Esophagus muscularis mucosa (tissue), 4 donors: ENCODE measurements around the gene LSM10. TPM values are rescaled to one million over a fixed set of nuclear protein-coding genes. Genes with fewer than 3 reads are reported as not detected.

Experiments
- DNase-seq: peaks from one replicate; pipeline ENCODE4 v3.0.0-alpha.2; 2017; ENCODE audit errors: extremely low spot score
- H3K27ac ChIP-seq, 4 donors: fragments of 200-600 bp; sonication (generic); replicated peaks in 1 of 4; 1 replicate in 3 of 4; 2 replicates in 1 of 4; pipeline ENCODE4 v1.5.1; 2016 to 2019; ENCODE audit warnings: mild to moderate bottlenecking in 1 of 4
- H3K27me3 ChIP-seq, 4 donors: fragments of 200-600 bp; sonication (generic); one replicate each; pipeline versions ENCODE4 v1.5.1 to v1.6.0; 2016 to 2019
- H3K36me3 ChIP-seq, 4 donors: fragments of 200-600 bp; sonication (generic); one replicate each; pipeline ENCODE4 v1.5.1; 2016 to 2019
- H3K4me1 ChIP-seq, 4 donors: fragments of 200-600 bp; sonication (generic); one replicate each; pipeline ENCODE4 v1.5.1; 2016 to 2019
- H3K4me3 ChIP-seq, 4 donors: fragments of 200-600 bp; sonication (generic); 1 replicate in 2 of 4; 2 replicates in 2 of 4; pipeline ENCODE4 v1.5.1; 2016 to 2019; ENCODE audit warnings: mild to moderate bottlenecking in 4 of 4, moderate library complexity in 1 of 4
- H3K9me3 ChIP-seq, 4 donors: fragments of 200-600 bp; sonication (generic); 1 replicate in 3 of 4; 2 replicates in 1 of 4; pipeline ENCODE4 v1.5.1; 2016 to 2019
- EP300 ChIP-seq: sonication (generic); formaldehyde crosslinking; IDR thresholded peaks from one replicate; pipeline ENCODE4 v1.6.1; 2017; ENCODE audit warnings: antibody characterized with exemption
- POLR2A ChIP-seq: fragments of 450-650 bp; IDR thresholded peaks from one replicate; pipeline ENCODE4 v1.6.1; 2017; ENCODE audit warnings: antibody characterized with exemption, moderate library complexity, mild to moderate bottlenecking, low read depth
- POLR2AphosphoS5 ChIP-seq, 2 donors: sonication (generic); formaldehyde crosslinking; IDR thresholded peaks; one replicate each; pipeline ENCODE4 v1.6.1; 2017; ENCODE audit warnings: antibody characterized with exemption in 2 of 2
- WGBS: methylation state at CpG from one replicate; pipeline ENCODE4 v1.1.5; 2018; 5-methylcytosine and 5-hydroxymethylcytosine counted together
- intact Hi-C: fragments of 100-400 bp; cut with DNase I; formaldehyde crosslinking; loops from one replicate; pipeline ENCODE4 v1.15.1; 2023
- total RNA-seq, 4 donors: library from RNA; depleted of rRNA; stranded (reverse); fragments of >200 nt; gene quantifications; one replicate each; pipeline versions ENCODE4 v1.1.0 to v1.2.1, GENCODE V29; 2016
- TF ChIP-seq, protein P1 (sequence below), 3 experiments: fragments of 200-600 bp in 2 of 3; fragments of 450-650 bp in 1 of 3; sonication (generic) in 2 of 3; IDR thresholded peaks; one replicate each; pipeline ENCODE4 v1.5.1; 2017 to 2019; ENCODE audit warnings: antibody characterized with exemption in 3 of 3, mild to moderate bottlenecking in 2 of 3, moderate library complexity in 1 of 3

The LSM10 gene
- total RNA-seq, 4 donors from 2014 or later: 42.2 to 64.5 (median 59.5) TPM

GRCh38 chr1:36436821-36437220 is 39.1 kb upstream of the LSM10 start:
- no peaks in the 10 kb centered on the region for H3K27me3 ChIP-seq
- no peak for TF ChIP-seq EP300
- TF ChIP-seq, protein P1, sequence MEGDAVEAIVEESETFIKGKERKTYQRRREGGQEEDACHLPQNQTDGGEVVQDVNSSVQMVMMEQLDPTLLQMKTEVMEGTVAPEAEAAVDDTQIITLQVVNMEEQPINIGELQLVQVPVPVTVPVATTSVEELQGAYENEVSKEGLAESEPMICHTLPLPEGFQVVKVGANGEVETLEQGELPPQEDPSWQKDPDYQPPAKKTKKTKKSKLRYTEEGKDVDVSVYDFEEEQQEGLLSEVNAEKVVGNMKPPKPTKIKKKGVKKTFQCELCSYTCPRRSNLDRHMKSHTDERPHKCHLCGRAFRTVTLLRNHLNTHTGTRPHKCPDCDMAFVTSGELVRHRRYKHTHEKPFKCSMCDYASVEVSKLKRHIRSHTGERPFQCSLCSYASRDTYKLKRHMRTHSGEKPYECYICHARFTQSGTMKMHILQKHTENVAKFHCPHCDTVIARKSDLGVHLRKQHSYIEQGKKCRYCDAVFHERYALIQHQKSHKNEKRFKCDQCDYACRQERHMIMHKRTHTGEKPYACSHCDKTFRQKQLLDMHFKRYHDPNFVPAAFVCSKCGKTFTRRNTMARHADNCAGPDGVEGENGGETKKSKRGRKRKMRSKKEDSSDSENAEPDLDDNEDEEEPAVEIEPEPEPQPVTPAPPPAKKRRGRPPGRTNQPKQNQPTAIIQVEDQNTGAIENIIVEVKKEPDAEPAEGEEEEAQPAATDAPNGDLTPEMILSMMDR (IDR thresholded peaks at IDR 0.05): no peak
- intact Hi-C loops: no loop called here
- WGBS: 92% methylated on average over 1 of the region's 1 CpG
- no peaks in the 10 kb centered on the region for H3K4me1 ChIP-seq
- no peak overlapping the region for H3K4me3 ChIP-seq
- DNase-seq: no peak
- no peaks in the 10 kb centered on the region for H3K9me3 ChIP-seq
- H3K27ac ChIP-seq: no peak overlapping the region
- H3K36me3 ChIP-seq: peaks cover 3 to 60% (median 23%) of the 10 kb centered on the region in 4 donors

- peaks cover 13 to 72% (median 40%) of the 10 kb centered on the region in 4 donors for H3K36me3 ChIP-seq
Measured at GRCh38 chr1:36433102-36433501, 35.4 kb upstream of the LSM10 start.

GRCh38 chr1:36432616-36433015 is 34.9 kb upstream of the LSM10 start:
- intact Hi-C loops: no loop called here
- DNase-seq: no peak
- Histone ChIP-seq H3K4me3 (no peak overlapping the region), H3K36me3 (peaks cover 13 to 67% (median 35%) of the 10 kb centered on the region in 4 donors), H3K27ac (no peak overlapping the region), H3K9me3 (no peaks in the 10 kb centered on the region), H3K4me1 (no peaks in the 10 kb centered on the region), H3K27me3 (no peaks in the 10 kb centered on the region)
- WGBS: 81% methylated on average over 4 of the region's 4 CpGs
- TF ChIP-seq POLR2AphosphoS5 (IDR thresholded peaks at IDR 0.05) (no peak), EP300 (no peak), POLR2A (no peak)
- TF ChIP-seq, protein P1 (IDR thresholded peaks at IDR 0.05): no peak

More at GRCh38 chr1:36433102-36433501, 35.4 kb upstream of the LSM10 start:
- 50% methylated on average over 1 of the region's 1 CpG for WGBS
- Histone ChIP-seq H3K4me1 (no peaks in the 10 kb centered on the region), H3K27me3 (no peaks in the 10 kb centered on the region), H3K27ac (no peak overlapping the region), H3K4me3 (no peak overlapping the region), H3K9me3 (no peaks in the 10 kb centered on the region)
- intact Hi-C loops: no loop called here
- no peak for DNase-seq
- TF ChIP-seq POLR2A (no peak), EP300 (no peak), POLR2AphosphoS5 (IDR thresholded peaks at IDR 0.05) (no peak)
- TF ChIP-seq, protein P1 (IDR thresholded peaks at IDR 0.05): no peak

DNA sequence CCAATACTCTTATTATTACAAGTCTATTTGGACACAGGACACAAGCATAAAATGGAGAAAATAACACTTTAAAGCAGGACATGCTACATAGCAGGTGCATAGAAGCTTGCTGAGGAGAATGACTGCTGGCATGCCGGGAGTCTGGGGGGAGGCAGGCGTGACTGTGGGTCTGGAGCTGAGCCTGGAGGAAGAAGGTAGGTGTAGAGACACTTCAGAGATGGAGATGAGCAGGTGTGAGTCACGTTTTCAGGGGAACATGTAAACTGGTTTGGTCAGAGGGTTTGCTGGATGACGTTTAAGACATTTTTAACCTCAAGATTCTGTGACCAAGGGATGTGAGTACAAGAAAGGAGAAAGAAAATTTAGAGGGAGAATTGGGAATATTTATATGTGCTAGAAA is 28.1 kb upstream of the LSM10 start:
- intact Hi-C loops: loop anchor here (10.0 kb wide), 1 partner anchor 291 kb away; no protein-coding TSS in a partner anchor
- DNase-seq: no peak
- Histone ChIP-seq H3K4me1 (peaks cover 0 to 3% (median under 1%) of the 10 kb centered on the region in 4 donors), H3K9me3 (no peaks in the 10 kb centered on the region), H3K4me3 (no peak overlapping the region), H3K27me3 (no peaks in the 10 kb centered on the region), H3K27ac (no peak overlapping the region), H3K36me3 (peaks cover 17 to 74% (median 43%) of the 10 kb centered on the region in 4 donors)
- 79% methylated on average over 4 of the region's 4 CpGs for WGBS
- TF ChIP-seq POLR2AphosphoS5 (IDR thresholded peaks at IDR 0.05): no peak
- TF ChIP-seq, protein P1 (IDR thresholded peaks at IDR 0.05): no peak
- TF ChIP-seq EP300: no peak
- TF ChIP-seq POLR2A: no peak

DNA sequence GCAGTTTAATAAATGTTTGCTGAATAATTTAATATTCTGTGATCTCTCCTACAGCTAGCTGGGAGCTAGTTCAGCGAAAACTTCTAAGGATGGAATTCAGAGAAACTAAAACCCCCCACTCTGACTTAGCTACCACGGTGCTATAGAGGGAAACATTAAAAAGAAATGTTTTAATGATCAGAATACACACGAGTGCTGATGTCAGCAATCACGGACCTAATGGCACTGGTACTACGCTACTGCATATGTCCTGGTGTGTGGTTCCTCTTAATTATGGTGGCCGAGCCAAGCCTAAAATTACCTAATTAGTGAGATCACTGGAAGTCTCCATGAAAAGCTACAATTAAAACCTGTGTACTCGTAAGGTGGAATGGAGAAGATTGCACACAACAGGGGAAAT is 23.9 kb upstream of the LSM10 start:
- H3K36me3 ChIP-seq: peaks cover 16 to 73% (median 39%) of the 10 kb centered on the region in 4 donors

More for the DNA sequence above, 23.9 kb upstream of the LSM10 start:
- no peak for DNase-seq
- Histone ChIP-seq H3K4me3 (no peak overlapping the region), H3K27ac (no peak overlapping the region), H3K9me3 (no peaks in the 10 kb centered on the region), H3K27me3 (no peaks in the 10 kb centered on the region), H3K4me1 (peaks cover 0 to 14% (median 8%) of the 10 kb centered on the region in 4 donors)
- intact Hi-C loops: loop anchor here (2.0 to 10.0 kb wide), 4 partner anchors 53 to 323 kb away; no protein-coding TSS in a partner anchor
- TF ChIP-seq EP300: no peak
- TF ChIP-seq, protein P1 (IDR thresholded peaks at IDR 0.05): no peak
- no peak for TF ChIP-seq POLR2AphosphoS5 (IDR thresholded peaks at IDR 0.05)
- TF ChIP-seq POLR2A: no peak
- 87% methylated on average over 7 of the region's 7 CpGs for WGBS
